A673 (cell line): Measurements from ENCODE around the gene WNT3. TPM values are rescaled to one million over a fixed set of nuclear protein-coding genes. Genes with fewer than 3 reads are reported as not detected.

Experiments
- BruUV-seq: library from RNA; stranded (reverse); fragments of 400-500 nt; replicated peaks from 2 replicates; lab custom pipeline; 2021; lab: Mats Ljungman, UMichigan
- CTCF ChIA-PET: fragments of 300-600 bp; sonication (Branson Sonifier 250); formaldehyde crosslinking; loops from one replicate; lab custom pipeline; 2022; ENCODE audit warnings: antibody characterized with exemption; lab: Charles Lee
- POLR2A ChIA-PET: fragments of 300-600 bp; sonication (Branson Sonifier 250); formaldehyde crosslinking; loops from one replicate; lab custom pipeline; 2022; ENCODE audit warnings: antibody characterized with exemption; ENCODE audit not compliant: low non-redundant PET; lab: Charles Lee
- DNase-seq: peaks from one replicate; pipeline ENCODE4 v3.0.0-alpha.2; 2015; ENCODE audit warnings: low spot score
- H3K27ac ChIP-seq: fragments of 200-600 bp; sonication (generic); 2 replicates; pipeline ENCODE4 v1.5.1; 2016; ENCODE audit warnings: mixed run types, low read depth, mild to moderate bottlenecking, mixed read lengths, antibody characterized with exemption, low read length; ENCODE audit not compliant: poor library complexity, severe bottlenecking
- H3K27me3 ChIP-seq: fragments of 200-600 bp; sonication (generic); replicated peaks from 2 replicates; pipeline ENCODE4 v1.6.1; 2017; ENCODE audit warnings: mixed run types, low read depth, mild to moderate bottlenecking, mixed read lengths, antibody characterized with exemption, low read length; ENCODE audit not compliant: insufficient read depth, poor library complexity
- H3K36me3 ChIP-seq: fragments of 200-600 bp; sonication (generic); 2 replicates; pipeline ENCODE4 v1.6.1; 2016; ENCODE audit warnings: mixed run types, mild to moderate bottlenecking, mixed read lengths, antibody characterized with exemption, low read length; ENCODE audit not compliant: insufficient read depth, poor library complexity, severe bottlenecking
- H3K4me1 ChIP-seq: fragments of 200-600 bp; sonication (generic); 2 replicates; pipeline ENCODE4 v1.6.1; 2017; ENCODE audit warnings: mixed run types, mild to moderate bottlenecking, mixed read lengths, antibody characterized with exemption, low read length; ENCODE audit not compliant: insufficient read depth, poor library complexity, severe bottlenecking
- H3K4me3 ChIP-seq: fragments of 200-600 bp; sonication (generic); 2 replicates; pipeline ENCODE4 v1.5.1; 2016; ENCODE audit warnings: low read depth, mixed run types, mild to moderate bottlenecking, mixed read lengths, low read length; ENCODE audit not compliant: poor library complexity, severe bottlenecking
- H3K9me3 ChIP-seq: fragments of 200-600 bp; sonication (generic); 2 replicates; pipeline ENCODE4 v1.6.1; 2016; ENCODE audit warnings: mixed run types, low read depth, mild to moderate bottlenecking, mixed read lengths, antibody characterized with exemption, low read length; ENCODE audit not compliant: poor library complexity, severe bottlenecking
- CTCF ChIP-seq: fragments of 300-800, 200-600 bp; sonication (generic); conservative IDR thresholded peaks from 2 replicates; pipeline ENCODE4 v1.5.1; 2017; ENCODE audit warnings: low read depth, mild to moderate bottlenecking, antibody characterized with exemption, low read length, moderate library complexity, mixed read lengths
- EZH2 ChIP-seq: fragments of 200-600 bp; sonication (generic); IDR thresholded peaks from 2 replicates; pipeline ENCODE4 v1.6.1; 2017; ENCODE audit warnings: borderline replicate concordance, low read depth, mild to moderate bottlenecking, mixed read lengths, antibody characterized with exemption, low read length; ENCODE audit not compliant: poor library complexity, severe bottlenecking
- intact Hi-C: fragments of 100-400 bp; cut with micrococcal nuclease; formaldehyde crosslinking; loops from one replicate; pipeline ENCODE4 v1.10.0; 2022; ENCODE audit not compliant: unreplicated experiment
- total RNA-seq: library from RNA; stranded (reverse); gene quantifications from 2 replicates; pipeline ENCODE4 v1.2.3, GENCODE V29; 2021

WNT3 gene
- total RNA-seq, 1 experiment from 2014 or later, result 1.3 TPM

GRCh38 chr17:46744441-46744840 is 74.1 kb downstream of the WNT3 start:
- Histone ChIP-seq H3K4me3 (no peak overlapping the region), H3K36me3 (no peaks in the 10 kb centered on the region), H3K27ac (no peak overlapping the region), H3K4me1 (no peaks in the 10 kb centered on the region), H3K9me3 (no peaks in the 10 kb centered on the region), H3K27me3 (no peaks in the 10 kb centered on the region)
- BruUV-seq, result no TSS peak
- TF ChIP-seq CTCF, result no peak
- TF ChIP-seq EZH2, result no peak
- no peak for DNase-seq
- CTCF ChIA-PET, result no interaction called here
- POLR2A ChIA-PET, result no interaction called here
- intact Hi-C loops, result no loop called here

- Histone ChIP-seq H3K27me3 (no peaks in the 10 kb centered on the region), H3K36me3 (no peaks in the 10 kb centered on the region), H3K4me3 (no peak overlapping the region), H3K9me3 (no peaks in the 10 kb centered on the region), H3K4me1 (no peaks in the 10 kb centered on the region), H3K27ac (no peak overlapping the region)
- no peak for DNase-seq
- intact Hi-C loops, result no loop called here
- no peak for TF ChIP-seq CTCF
- no peak for TF ChIP-seq EZH2
- ChIA-PET POLR2A (no interaction called here), CTCF (no interaction called here)
- no TSS peak for BruUV-seq
These were observed 75.8 kb downstream of the WNT3 start for GRCh38 chr17:46742565-46743270.

- no peaks in the 10 kb centered on the region for H3K9me3 ChIP-seq
- DNase-seq, result no peak
- intact Hi-C loops, result no loop called here
- no TSS peak for BruUV-seq
- POLR2A ChIA-PET, result no interaction called here
- no peaks in the 10 kb centered on the region for H3K4me1 ChIP-seq
- H3K36me3 ChIP-seq, result no peaks in the 10 kb centered on the region
- CTCF ChIA-PET, result no interaction called here
- no peak overlapping the region for H3K4me3 ChIP-seq
- TF ChIP-seq EZH2, result no peak
- no peak for TF ChIP-seq CTCF
- no peak overlapping the region for H3K27ac ChIP-seq
- H3K27me3 ChIP-seq, result no peaks in the 10 kb centered on the region
These were observed 77.3 kb downstream of the WNT3 start for GRCh38 chr17:46741122-46741730.
